Activated gamma-delta T cell (primary cell): ENCODE results near the gene SHROOM3.

Experiments
- DNase-seq: peaks from one replicate; lab custom pipeline; 2025; lab: John Stamatoyannopoulos, UW

Gene SHROOM3

GRCh38 chr4:76663824-76664223 lies 228.8 kb downstream of the SHROOM3 start:
- DNase-seq, result no peak

DNA sequence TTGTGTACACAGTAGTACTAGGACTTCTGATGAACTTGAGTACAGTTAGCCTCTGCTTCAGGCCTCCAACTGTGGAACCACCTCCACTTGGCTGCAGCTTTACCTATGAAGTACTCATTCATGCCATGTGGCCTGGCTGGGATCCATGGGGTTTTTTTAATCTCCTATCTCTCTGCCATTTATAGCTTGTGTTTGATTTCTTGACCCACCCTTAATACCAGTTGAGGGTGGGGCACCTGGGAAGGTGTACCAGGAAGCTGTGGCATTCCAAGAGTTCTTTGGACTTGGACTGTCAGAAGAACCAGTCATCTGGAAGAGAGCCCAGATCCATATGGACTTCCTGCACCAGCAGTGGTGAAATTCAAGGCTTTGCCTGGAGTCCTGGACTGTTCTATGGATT lies 230.1 kb downstream of the SHROOM3 start:
- no peak for DNase-seq

GRCh38 chr4:76665721-76666120 lies 230.7 kb downstream of the SHROOM3 start:
- no peak for DNase-seq

DNA sequence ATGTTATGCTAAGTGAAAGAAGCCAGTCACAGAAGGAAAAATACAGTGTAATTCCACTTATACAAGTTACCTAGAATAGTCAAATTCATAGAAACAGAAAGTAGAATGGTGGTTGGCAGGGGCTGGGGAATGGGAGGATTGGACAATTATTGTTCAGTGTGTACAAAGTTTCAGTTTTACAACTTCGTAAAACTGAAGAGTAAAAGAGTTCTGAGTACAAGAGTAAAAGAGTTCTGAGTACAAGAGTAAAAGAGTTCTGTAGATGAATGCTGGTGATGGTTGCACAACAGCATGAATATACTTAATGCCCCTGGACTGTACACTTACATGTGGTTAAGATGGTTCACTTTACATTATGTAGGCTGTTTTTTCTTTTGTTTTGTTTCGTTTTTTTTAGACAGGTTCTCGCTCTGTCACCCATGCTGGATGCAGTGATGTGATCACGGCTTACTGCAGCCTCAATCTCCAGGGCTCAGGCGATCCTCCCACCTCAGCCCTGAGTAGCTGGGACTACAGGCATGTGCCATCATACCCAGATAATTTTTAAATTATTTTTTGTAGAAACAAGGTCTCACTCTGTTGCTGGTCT lies 232.0 kb downstream of the SHROOM3 start:
- no peak for DNase-seq

GRCh38 chr4:76670631-76671030 lies 235.6 kb downstream of the SHROOM3 start:
- no peak for DNase-seq

DNA sequence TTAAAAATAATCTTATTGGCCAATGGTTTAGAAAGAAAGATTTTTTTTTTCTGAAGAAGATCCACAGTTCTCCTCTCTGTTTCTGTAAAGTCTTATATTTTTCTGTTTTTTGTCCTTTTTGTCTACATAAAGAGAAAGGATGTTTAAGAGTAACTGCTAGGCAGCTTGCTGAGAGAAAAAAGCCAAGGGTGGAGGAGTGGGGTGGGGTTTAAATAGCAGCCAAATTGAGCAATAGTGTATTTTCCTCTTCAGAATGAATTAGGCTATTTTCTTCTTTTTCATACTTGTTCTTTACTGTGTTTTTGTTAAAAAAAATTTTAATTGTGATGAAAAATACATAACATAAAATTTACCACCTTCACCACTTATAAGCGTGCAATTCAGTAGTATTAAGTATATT lies 238.3 kb downstream of the SHROOM3 start:
- no peak for DNase-seq

DNA sequence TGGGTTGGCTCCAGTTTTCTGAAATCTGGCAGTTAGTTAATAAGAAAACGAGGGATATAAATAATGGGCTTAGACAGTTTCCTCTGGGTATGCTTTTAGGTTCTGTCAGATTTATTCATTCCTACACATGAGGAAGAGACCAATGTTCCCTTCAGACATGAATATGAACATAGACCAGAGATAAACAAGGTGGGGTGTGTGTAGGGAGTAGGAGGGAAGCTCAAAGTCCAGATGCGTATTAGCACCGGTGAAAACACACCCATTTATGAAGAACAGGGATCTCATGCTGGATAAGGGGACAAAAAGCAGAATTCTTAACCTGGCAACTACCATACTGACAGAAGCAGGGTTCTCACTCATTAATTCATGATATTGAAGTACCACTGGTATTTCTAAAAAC lies 240.0 kb downstream of the SHROOM3 start:
- DNase-seq, result no peak

DNA sequence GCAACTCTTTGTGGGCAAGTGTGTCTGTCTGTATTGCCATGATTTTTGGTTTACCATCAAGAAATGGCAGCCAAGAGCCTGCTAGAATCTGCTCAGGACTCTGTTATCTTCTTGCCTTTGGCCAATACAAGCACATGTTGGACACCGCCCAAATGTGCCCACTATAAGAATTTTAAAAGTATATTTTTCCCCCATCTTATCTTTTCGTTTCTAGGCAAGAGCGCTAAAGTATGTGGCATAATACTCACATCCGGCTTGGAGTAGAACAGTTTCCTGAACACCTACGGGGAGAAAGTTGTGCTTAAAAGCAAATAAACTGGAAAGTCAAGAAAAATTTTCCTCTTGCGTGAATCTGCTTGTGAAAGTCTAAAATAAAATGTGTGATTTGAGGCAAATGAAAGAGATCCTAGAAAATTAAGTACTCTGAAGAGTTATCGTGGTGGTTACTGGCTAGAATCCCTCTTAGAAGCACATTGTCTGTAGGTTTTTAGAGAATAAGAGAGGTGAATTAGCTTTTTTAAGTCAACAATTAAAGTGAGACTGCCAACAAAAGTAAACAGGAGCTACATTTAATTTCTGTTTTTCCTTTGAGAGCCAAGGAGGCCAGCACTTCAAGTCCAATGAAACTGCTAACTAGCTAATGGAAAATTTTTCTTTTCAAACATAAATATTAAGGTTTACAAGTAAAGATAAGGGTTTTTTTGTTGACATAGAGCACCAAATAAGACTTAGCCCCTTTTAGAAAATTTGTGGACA lies 242.7 kb downstream of the SHROOM3 start:
- DNase-seq, result no peak

DNA sequence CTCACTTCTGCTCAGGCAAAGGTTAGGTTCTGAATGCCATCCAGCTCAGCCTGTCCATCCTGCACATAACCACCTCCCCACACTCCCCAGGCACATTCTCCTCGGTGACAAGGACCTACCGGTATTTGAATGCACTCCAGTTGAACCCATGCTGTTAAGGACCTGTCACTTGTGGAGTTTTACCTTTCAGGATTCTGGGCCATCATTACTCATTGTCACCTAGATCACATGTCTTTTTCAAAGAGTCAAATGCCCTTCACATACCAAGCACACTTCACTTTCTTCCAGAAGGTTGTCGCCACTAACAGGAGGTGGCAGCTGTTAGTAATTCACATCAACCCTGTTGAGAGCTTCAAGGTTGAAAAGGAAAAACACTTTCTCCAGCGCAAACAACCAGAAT lies 244.7 kb downstream of the SHROOM3 start:
- no peak for DNase-seq

DNA sequence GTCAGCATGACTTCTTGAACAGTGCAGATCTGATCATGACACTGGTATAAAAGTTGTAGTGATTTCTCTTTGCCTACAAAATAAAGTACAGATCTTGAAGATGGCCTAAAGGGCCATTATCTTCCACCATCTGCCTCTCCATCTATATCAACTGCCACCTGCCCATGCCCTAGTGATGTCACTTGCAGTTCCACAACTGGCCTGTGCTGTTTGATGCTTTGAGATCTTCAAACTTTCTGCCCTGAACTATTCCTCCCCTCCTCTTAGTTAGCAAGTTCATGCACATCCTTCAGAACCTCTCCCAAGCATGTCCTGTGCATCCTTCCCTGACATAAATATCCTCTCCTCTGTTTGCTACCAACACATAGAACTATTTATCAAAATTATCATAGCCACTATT lies 245.9 kb downstream of the SHROOM3 start:
- DNase-seq, result no peak

- DNase-seq, result no peak
These were observed 247.0 kb downstream of the SHROOM3 start for GRCh38 chr4:76681996-76682395.

DNA sequence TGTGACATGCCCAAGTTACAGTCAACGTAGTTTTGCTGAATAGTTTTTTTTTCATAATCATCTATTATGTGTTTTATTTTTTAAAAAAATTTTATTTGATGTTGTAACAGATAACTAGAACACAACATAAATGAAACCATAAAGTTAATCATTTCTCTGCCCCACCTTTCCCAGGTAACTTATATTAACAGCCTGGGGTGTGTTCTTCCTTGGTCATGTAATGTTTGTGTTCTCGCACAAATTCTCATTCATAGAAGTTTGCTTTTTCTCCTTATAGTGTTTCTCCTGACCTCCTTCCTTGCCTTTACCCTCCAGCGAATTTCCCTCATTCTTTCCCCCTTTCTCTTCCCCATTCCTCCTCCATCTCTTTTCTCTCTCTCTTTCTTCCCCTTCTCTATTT lies 248.1 kb downstream of the SHROOM3 start:
- no peak for DNase-seq

- no peak for DNase-seq
These were observed 252.9 kb downstream of the SHROOM3 start for GRCh38 chr4:76687746-76688448.

- DNase-seq, result no peak
These were observed 253.7 kb downstream of the SHROOM3 start for GRCh38 chr4:76688619-76689144.

- no peak for DNase-seq
These were observed 254.3 kb downstream of the SHROOM3 start for GRCh38 chr4:76689145-76689817.

DNA sequence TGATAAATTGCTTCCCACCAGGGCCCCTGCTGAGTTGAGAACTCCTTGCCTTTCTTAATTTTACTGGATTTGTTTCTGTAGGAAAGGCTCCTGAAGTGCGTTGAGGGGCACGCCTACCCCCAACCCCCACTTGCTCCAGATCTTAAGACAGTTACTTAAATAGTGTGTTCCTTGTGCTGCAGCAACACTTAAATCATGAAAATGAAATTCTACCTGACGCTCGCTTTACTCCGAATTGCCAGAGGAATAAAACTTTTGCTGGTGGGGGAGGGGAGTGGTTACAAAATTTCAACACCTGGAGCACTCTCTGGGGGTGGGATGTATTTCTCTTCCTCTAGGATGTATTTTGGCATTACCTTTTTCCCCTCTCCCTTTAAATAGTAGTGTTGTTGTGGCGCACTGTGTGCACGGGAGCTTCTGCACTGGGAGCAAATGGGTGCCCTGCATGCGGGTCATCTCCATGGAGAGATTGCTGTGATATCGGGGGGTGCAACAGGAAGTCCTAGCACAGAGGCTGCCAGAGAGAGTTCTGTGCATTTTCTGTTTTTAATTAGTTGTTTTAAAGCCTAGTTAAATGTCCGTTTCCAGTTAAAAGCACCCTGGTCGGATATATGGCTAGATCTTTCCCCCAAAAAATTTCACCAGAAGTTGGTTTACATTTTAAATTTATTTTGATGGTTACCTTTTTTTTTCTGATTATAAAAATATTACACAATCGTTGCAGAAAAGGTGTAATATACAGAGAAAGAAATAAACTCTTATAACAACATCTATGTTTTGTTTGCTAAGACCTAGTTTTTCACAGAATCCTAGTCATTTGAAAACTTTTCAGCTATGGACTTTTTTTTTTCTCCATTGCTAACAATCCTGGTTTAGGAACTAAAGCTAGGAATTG lies 255.2 kb downstream of the SHROOM3 start:
- no peak for DNase-seq

- no peak for DNase-seq
These were observed 255.9 kb downstream of the SHROOM3 start for GRCh38 chr4:76690906-76691275.

DNA sequence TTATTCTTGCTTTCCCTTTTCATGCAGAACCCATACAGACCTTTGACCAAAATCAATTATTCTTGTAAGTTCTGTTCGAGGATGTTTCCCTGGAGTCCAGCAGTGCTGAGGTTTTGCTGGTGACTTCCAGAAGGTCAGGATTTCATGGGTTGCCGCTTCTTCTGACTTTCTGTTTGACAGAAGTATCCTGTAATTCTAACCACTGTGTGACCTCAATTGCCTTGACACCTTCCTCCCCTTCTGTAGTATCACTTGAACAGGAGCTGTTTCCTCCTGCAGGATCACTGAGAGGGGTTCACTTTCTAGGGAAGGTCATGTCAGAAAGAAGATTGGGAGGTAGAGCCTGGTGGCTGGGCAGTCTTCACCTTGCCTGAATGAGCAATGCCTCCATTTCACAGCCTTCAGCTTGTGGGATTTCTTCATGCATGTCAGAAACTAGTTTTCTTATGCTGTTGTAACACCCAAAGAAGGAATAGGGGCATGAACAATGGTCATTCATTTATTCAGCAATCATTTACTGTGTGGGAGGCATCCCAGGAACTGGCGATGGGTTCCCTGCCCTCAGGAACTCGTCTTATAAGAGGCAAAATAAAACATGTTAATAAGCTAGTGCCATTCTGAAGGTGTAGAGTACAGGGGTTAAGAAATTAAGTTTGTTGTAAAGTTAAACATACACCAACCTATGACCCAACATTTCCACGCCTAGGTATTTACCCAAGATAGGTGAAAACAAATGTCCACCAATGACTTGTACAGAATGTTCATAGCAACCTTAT lies 257.0 kb downstream of the SHROOM3 start:
- DNase-seq, result no peak

GRCh38 chr4:76692761-76693160 lies 257.7 kb downstream of the SHROOM3 start:
- no peak for DNase-seq

DNA sequence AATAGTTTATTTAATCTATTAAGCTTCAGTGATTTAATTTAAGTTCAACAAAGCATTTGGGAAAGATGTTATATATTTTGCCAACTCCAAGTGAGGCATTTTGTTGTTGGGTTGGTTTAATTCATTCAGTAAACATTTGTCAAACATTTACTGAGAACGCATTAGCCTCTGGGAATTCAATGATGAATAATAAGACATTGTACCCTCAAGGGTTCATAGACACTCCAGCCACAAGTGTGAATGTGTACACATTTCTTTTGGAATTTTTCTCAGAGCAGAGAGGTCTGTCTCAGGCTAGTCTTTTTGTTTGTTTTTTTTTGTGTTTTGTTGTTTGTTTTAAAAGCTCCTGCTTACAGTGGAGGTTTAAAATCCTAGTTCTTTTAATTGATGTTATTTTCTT lies 259.0 kb downstream of the SHROOM3 start:
- DNase-seq, result no peak

GRCh38 chr4:76696109-76696508 lies 261.1 kb downstream of the SHROOM3 start:
- no peak for DNase-seq
